Measurements from ENCODE around the gene ACO1.

- TF ChIP-seq CTCF (conservative IDR thresholded peaks at IDR 0.05; ENCODE audit: low read length) = peak; percentile 73
- no peak for TF ChIP-seq EZH2phosphoT487 (IDR thresholded peaks at IDR 0.05; ENCODE audit: borderline replicate concordance, low read depth, low read length)
Observed at GRCh38 chr9:32431940-32432555, 47.6 kb downstream of the ACO1 start.
